GM12801 (cell line): Measurements from ENCODE around the gene ALG14.

Experiments used
- TF ChIP-seq, protein P1 (sequence below): IDR thresholded peaks from one replicate; pipeline ENCODE4 v1.5.1; 2011; ENCODE audit warnings: control low read depth; ENCODE audit not compliant: insufficient read length; ENCODE audit errors: extremely low read depth

ALG14 gene

DNA sequence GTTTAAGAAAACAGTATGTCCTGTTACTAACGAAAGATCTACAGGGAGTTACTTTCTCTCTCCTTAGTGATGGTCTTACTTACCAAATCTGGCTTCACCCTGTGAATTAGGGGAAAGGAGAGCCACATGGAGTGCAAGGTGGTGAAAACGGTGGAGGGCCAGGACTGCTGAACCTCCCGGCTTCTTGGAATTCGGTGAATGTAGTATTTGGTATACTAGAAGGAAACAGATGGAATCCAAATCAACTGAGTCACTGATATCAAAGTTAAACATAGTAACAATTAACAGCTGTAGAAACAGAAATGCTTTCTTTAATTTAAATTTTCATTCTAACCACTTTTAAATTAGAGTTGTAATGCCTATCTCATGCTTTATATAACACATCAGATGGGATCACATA is 45.7 kb downstream of the ALG14 start:
- TF ChIP-seq, protein P1, sequence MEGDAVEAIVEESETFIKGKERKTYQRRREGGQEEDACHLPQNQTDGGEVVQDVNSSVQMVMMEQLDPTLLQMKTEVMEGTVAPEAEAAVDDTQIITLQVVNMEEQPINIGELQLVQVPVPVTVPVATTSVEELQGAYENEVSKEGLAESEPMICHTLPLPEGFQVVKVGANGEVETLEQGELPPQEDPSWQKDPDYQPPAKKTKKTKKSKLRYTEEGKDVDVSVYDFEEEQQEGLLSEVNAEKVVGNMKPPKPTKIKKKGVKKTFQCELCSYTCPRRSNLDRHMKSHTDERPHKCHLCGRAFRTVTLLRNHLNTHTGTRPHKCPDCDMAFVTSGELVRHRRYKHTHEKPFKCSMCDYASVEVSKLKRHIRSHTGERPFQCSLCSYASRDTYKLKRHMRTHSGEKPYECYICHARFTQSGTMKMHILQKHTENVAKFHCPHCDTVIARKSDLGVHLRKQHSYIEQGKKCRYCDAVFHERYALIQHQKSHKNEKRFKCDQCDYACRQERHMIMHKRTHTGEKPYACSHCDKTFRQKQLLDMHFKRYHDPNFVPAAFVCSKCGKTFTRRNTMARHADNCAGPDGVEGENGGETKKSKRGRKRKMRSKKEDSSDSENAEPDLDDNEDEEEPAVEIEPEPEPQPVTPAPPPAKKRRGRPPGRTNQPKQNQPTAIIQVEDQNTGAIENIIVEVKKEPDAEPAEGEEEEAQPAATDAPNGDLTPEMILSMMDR, result no peak

DNA sequence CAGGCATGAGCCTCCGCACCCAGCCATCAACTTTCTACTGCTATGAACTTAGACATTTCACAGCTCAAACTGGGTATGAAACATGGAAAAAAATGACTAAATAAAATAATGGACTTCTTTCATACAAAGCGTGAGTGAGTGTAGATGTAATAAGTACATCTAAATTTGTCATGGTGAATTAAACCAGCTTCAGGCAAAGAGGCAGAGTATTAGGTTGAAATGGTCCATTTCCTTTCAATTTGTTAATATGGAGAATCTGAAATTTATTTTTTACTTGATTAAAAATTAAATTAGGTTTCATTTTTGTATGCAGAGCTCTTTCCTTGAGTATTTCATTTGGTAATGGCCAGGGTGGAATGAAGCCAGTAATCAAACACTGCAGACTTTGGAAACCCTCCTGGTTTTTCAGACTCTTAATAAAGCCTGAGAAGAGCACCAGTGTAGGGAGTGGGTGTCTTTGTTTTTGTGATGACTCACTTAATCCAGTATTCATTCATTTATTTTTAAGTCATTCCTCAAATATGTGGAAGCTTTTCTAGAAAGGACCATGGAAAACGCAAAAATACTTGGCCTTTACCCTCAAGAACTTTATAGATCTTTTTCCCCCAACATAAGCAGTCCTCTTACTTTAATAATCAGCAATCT is 49.2 kb downstream of the ALG14 start:
- TF ChIP-seq, protein P1, result no peak

DNA sequence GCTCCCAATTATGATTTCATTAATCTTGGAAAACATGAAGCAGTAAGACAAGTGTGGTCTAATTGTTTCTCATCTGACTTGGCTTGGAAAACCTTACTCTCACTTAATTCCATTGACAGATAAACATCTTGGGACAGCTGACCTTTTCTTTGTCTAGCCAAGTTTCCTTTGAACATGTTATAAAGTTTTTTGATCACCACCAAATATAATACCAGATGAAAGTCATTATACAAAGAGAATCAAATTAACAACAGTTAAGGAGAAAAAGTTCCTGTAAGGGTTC is 50.2 kb downstream of the ALG14 start:
- TF ChIP-seq, protein P1, result no peak

DNA sequence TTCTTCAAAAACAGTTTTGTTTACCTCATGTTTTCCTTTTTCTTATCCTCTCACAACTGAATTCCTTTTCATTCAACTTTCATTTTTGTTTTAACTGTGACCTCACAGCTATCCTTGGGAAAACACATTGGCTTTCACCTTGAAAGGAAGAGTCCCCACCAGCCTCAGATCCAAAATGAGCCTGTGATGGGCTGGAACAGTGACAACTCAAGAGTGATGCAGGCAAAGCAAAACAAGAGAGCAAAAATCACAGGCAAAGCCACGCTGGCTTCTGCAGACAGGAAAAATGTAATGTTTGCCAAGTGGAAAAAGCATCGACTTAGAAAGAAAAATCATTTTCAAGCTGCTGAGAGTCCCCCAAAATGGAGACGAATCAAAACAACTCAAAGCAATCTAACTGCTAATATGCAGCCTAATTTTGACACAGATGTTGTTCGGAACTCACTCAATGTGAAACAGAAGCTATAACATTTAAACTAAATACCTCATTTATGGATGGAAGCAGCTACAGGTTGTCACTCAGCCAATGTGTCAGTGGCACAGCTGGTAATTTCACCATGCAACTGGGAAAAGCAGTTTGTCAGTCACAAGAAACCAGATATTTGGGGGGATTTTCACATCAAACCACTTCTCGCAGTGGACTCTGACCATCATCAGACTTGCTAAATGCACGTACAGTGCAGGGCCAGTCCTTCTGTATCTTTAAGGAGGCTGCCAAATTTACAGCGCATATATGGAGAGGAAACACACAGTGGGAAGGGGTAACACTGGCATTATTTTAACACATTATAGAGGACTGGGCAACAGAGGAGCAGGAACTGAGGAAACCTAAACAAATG is 50.7 kb downstream of the ALG14 start:
- TF ChIP-seq, protein P1, result no peak

DNA sequence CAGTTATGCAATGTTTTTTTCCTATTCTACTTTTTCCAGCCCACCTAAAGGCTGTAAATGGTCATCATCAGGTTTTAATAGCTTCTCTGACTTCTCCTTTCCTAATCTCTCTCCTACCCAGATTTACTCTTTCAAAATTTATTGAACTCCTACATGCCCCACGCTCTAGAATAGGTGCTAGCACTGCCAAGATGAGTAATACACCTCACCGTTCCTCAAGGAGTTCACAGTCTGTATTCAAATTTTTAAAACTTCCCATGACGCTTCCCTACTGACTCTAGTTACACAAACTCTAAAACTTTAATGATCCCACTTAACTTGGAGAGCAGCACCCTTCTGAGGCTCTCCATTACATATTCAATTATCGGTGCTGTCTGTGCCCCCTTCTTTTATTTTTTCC is 51.6 kb downstream of the ALG14 start:
- TF ChIP-seq, protein P1, result no peak

DNA sequence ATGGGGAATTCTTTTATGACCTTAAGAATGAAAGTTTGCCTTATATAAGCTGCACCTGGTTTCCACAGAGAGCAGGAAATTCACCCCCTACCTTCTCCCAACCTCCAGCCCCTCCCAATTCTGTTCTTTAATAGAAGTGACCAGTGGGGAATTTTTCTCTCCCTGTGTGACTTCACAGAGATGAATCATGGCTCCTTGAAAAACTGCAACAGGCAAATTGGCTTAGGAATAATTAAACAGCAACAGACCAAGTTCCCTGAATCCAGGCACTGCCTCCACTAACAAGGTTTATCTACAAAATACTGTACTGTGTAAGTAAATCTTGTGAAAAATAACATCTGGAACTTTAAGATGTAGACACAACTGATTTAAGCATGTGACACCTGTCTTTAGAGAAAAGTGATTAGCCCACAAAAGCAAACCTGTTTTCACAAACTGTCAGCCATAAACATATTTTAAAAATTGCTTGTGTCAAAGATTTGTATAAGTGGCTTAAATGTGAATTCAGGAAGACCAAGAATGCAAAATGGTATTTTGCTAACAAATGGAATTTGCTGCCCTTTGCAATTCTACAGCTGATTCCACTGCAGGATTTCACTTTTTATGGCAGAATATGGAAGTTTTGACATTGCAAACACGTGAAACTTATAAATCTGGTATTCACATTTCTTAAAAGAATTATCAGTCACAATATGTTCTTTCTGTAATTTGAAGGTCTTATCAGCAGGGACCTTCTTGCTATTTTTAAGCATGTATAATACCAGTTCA is 54.0 kb downstream of the ALG14 start:
- TF ChIP-seq, protein P1, result no peak

DNA sequence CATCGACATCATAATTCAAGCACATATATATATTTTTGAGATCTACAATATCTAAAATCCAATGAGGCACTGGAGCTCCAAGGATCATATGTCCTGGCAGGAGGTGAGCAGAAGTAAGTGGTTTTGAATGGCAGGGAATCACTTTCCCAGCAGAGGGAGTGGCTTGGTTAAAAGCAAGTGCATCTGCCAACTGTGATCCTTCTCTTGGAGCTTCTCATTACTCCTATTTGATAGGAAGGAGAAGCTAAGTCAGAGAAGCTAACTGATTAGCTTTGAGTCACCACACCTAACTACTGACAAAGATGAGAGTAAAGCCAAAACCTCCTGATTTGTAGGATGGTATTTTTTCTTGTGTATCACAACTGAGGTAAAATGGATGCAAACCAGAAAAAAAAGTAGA is 55.0 kb downstream of the ALG14 start:
- TF ChIP-seq, protein P1, result no peak
